Left hindlimb (tissue), 1 donor: Measurements from ENCODE around the gene NAA80.
"Not testable (repeated sequence)": the region's sequence is repeated elsewhere in the genome, so short reads cannot be mapped to it uniquely, and the experiment has no call there.

Experiments
- DNase-seq: peaks from one replicate; pipeline ENCODE4 v3.0.0-alpha.2; 2018

NAA80 gene

GRCh38 chr3:50268703-50269451 is 30.3 kb downstream of the NAA80 start, which contains the start of gene SEMA3B:
SEMA3B (plus strand) TSS chr3:50269147; CDS start chr3:50269241, 94 bp downstream.
- DNase-seq, result peak; percentile 68

GRCh38 chr3:50268276-50268675 is 30.9 kb downstream of the NAA80 start:
- DNase-seq, result no peak

GRCh38 chr3:50267280-50267913 is 31.8 kb downstream of the NAA80 start:
- DNase-seq, result peak; percentile 86

- no peak for DNase-seq
These were observed 32.4 kb downstream of the NAA80 start for GRCh38 chr3:50266836-50267235.

- DNase-seq, result no peak
These were observed 33.2 kb downstream of the NAA80 start for GRCh38 chr3:50266017-50266416.

GRCh38 chr3:50265571-50265970 is 33.6 kb downstream of the NAA80 start:
- no peak for DNase-seq

- DNase-seq, result no peak
These were observed 34.2 kb downstream of the NAA80 start for GRCh38 chr3:50264964-50265485.

- DNase-seq, result peak; percentile 97
These were observed 34.7 kb downstream of the NAA80 start for GRCh38 chr3:50264383-50264963.

GRCh38 chr3:50263478-50264382 is 35.5 kb downstream of the NAA80 start:
- no peak for DNase-seq

- no peak for DNase-seq
These were observed 36.4 kb downstream of the NAA80 start for GRCh38 chr3:50262778-50263177.

- not testable (repeated sequence) for DNase-seq
These were observed 37.0 kb downstream of the NAA80 start for GRCh38 chr3:50262200-50262599.

GRCh38 chr3:50261505-50261904 is 37.7 kb downstream of the NAA80 start:
- no peak for DNase-seq

- no peak for DNase-seq
These were observed 38.2 kb downstream of the NAA80 start for GRCh38 chr3:50260942-50261441.

GRCh38 chr3:50260027-50260941 is 38.9 kb downstream of the NAA80 start:
- peak; percentile 96 for DNase-seq

GRCh38 chr3:50259432-50260026 is 39.7 kb downstream of the NAA80 start:
- DNase-seq, result no peak

GRCh38 chr3:50258979-50259378 is 40.2 kb downstream of the NAA80 start:
- DNase-seq, result no peak

- no peak for DNase-seq
These were observed 41.0 kb downstream of the NAA80 start for GRCh38 chr3:50258029-50258680.

GRCh38 chr3:50256978-50257890 is 42.0 kb downstream of the NAA80 start:
- DNase-seq, result no peak

GRCh38 chr3:50255251-50255615 is 44.0 kb downstream of the NAA80 start:
- DNase-seq, result no peak
